H9 (cell line): Measurements from ENCODE around the gene CNNM3. TPM values are rescaled to one million over a fixed set of nuclear protein-coding genes. Genes with fewer than 3 reads are reported as not detected.

Source experiments
- DNase-seq: peaks from one replicate; pipeline ENCODE4 v3.0.0-alpha.2; 2017
- H2AFZ ChIP-seq: one replicate; pipeline ENCODE4 v1.6.1; 2013; ENCODE audit warnings: mild to moderate bottlenecking, low read length, control low read depth, moderate library complexity
- H2AK5ac ChIP-seq: 2 replicates; pipeline ENCODE4 v1.6.1; 2013; ENCODE audit warnings: low read length, control low read depth, mixed read lengths; ENCODE audit not compliant: insufficient read length
- H2BK120ac ChIP-seq: one replicate; pipeline ENCODE4 v1.6.1; 2013; ENCODE audit warnings: low read depth, mild to moderate bottlenecking, low read length, control low read depth, inconsistent platforms; ENCODE audit not compliant: poor library complexity, severe bottlenecking
- H2BK12ac ChIP-seq: 2 replicates; pipeline ENCODE4 v1.6.1; 2013; ENCODE audit warnings: low read length, control low read depth, mixed read lengths, low read depth; ENCODE audit not compliant: insufficient read length
- H2BK15ac ChIP-seq: 2 replicates; pipeline ENCODE4 v1.6.1; 2013; ENCODE audit warnings: low read depth, low read length, control low read depth
- H2BK20ac ChIP-seq: one replicate; pipeline ENCODE4 v1.6.1; 2013; ENCODE audit warnings: low read depth, mild to moderate bottlenecking, low read length, control low read depth, inconsistent platforms; ENCODE audit not compliant: poor library complexity, severe bottlenecking
- H2BK5ac ChIP-seq: 2 replicates; pipeline ENCODE4 v1.6.1; 2013; ENCODE audit warnings: low read length, control low read depth, mixed read lengths; ENCODE audit not compliant: insufficient read length
- H3K14ac ChIP-seq: 2 replicates; pipeline ENCODE4 v1.6.1; 2013; ENCODE audit warnings: low read length, control low read depth; ENCODE audit not compliant: insufficient read depth
- H3K18ac ChIP-seq: 2 replicates; pipeline ENCODE4 v1.6.1; 2013; ENCODE audit warnings: low read depth, mild to moderate bottlenecking, mixed read lengths, low read length, control low read depth; ENCODE audit not compliant: insufficient read length
- H3K23ac ChIP-seq: 2 replicates; pipeline ENCODE4 v1.6.1; 2013; ENCODE audit warnings: low read length, control low read depth, mixed read lengths, low read depth; ENCODE audit not compliant: insufficient read length
- H3K23me2 ChIP-seq: 2 replicates; pipeline ENCODE4 v1.6.1; 2013; ENCODE audit warnings: low read depth, mild to moderate bottlenecking, mixed read lengths, low read length, control low read depth; ENCODE audit not compliant: insufficient read length, poor library complexity, severe bottlenecking
- H3K27ac ChIP-seq: 2 replicates; pipeline ENCODE4 v1.5.1; 2013; ENCODE audit warnings: low read length, control low read depth, mixed read lengths, low read depth; ENCODE audit not compliant: insufficient read length
- H3K27me3 ChIP-seq: 2 replicates; pipeline ENCODE4 v1.6.1; 2013; ENCODE audit warnings: low read length, control low read depth, inconsistent platforms; ENCODE audit not compliant: insufficient read depth
- H3K4ac ChIP-seq: 2 replicates; pipeline ENCODE4 v1.6.1; 2013; ENCODE audit warnings: low read depth, mild to moderate bottlenecking, control low read depth, inconsistent platforms, low read length, moderate library complexity
- H3K4me1 ChIP-seq: 2 replicates; pipeline ENCODE4 v1.6.1; 2013; ENCODE audit warnings: low read length, control low read depth, inconsistent platforms; ENCODE audit not compliant: insufficient read depth
- H3K4me2 ChIP-seq: 2 replicates; pipeline ENCODE4 v1.6.1; 2013; ENCODE audit warnings: low read length, control low read depth, mixed read lengths; ENCODE audit not compliant: insufficient read length, insufficient read depth
- H3K56ac ChIP-seq: 2 replicates; pipeline ENCODE4 v1.6.1; 2013; ENCODE audit warnings: low read depth, mild to moderate bottlenecking, mixed read lengths, low read length, control low read depth; ENCODE audit not compliant: insufficient read length
- H3K79me1 ChIP-seq: 2 replicates; pipeline ENCODE4 v1.6.1; 2013; ENCODE audit warnings: low read depth, mild to moderate bottlenecking, moderate library complexity, low read length, control low read depth, inconsistent platforms; ENCODE audit not compliant: insufficient read depth, poor library complexity, severe bottlenecking
- H3K79me2 ChIP-seq: 2 replicates; pipeline ENCODE4 v1.6.1; 2013; ENCODE audit warnings: low read length, control low read depth, inconsistent platforms; ENCODE audit not compliant: insufficient read depth
- H3K9ac ChIP-seq: 2 replicates; pipeline ENCODE4 v1.6.1; 2013; ENCODE audit warnings: low read length, control low read depth, mixed read lengths; ENCODE audit not compliant: insufficient read length; ENCODE audit errors: extremely low read depth
- H3K9me3 ChIP-seq: one replicate; pipeline ENCODE4 v1.6.1; 2013; ENCODE audit warnings: low read depth, low read length, inconsistent platforms; ENCODE audit not compliant: control insufficient read depth
- H3T11ph ChIP-seq: one replicate; pipeline ENCODE4 v1.6.1; 2013; ENCODE audit warnings: mild to moderate bottlenecking, low read length, control low read depth, inconsistent platforms
- H4K20me1 ChIP-seq: one replicate; pipeline ENCODE4 v1.6.1; 2013; ENCODE audit not compliant: control insufficient read depth, insufficient read length, insufficient read depth
- H4K5ac ChIP-seq: 2 replicates; pipeline ENCODE4 v1.6.1; 2013; ENCODE audit warnings: low read depth, mild to moderate bottlenecking, mixed read lengths, low read length, control low read depth; ENCODE audit not compliant: insufficient read length
- H4K8ac ChIP-seq: replicated peaks from 2 replicates; pipeline ENCODE4 v1.6.1; 2013; ENCODE audit warnings: low read length, control low read depth, mixed read lengths, low read depth; ENCODE audit not compliant: insufficient read length
- H4K91ac ChIP-seq: 2 replicates; pipeline ENCODE4 v1.6.1; 2013; ENCODE audit warnings: low read depth, mild to moderate bottlenecking, moderate library complexity, mixed read lengths, low read length, control low read depth; ENCODE audit not compliant: insufficient read length
- H3K27ac Mint-ChIP-seq, 3 experiments: 2 replicates in 2 of 3; 3 replicates in 1 of 3; pipeline ENCODE4 v1.8.0; 2020 to 2021; ENCODE audit warnings: mixed read lengths in 3 of 3, mild to moderate bottlenecking in 1 of 3, moderate library complexity in 1 of 3
- H3K27me3 Mint-ChIP-seq: 2 replicates; pipeline ENCODE4 v1.8.0; 2021; ENCODE audit warnings: low read depth, mild to moderate bottlenecking, moderate library complexity, mixed read lengths
- H3K36me3 Mint-ChIP-seq, 3 experiments: 2 replicates in 2 of 3; 3 replicates in 1 of 3; pipeline ENCODE4 v1.8.0; 2020 to 2021; ENCODE audit warnings: low read depth in 3 of 3, mixed read lengths in 3 of 3; ENCODE audit not compliant: insufficient read depth in 1 of 3
- H3K4me1 Mint-ChIP-seq, 2 experiments: 2 replicates each; pipeline ENCODE4 v1.8.0; 2020; ENCODE audit warnings: mixed read lengths in 2 of 2
- H3K4me3 Mint-ChIP-seq, 2 experiments: 2 replicates in 1 of 2; 3 replicates in 1 of 2; pipeline ENCODE4 v1.8.0; 2020 to 2021; ENCODE audit warnings: mild to moderate bottlenecking in 2 of 2, mixed read lengths in 2 of 2, moderate library complexity in 1 of 2
- H3K9me3 Mint-ChIP-seq, 2 experiments: 2 replicates in 1 of 2; 3 replicates in 1 of 2; pipeline ENCODE4 v1.8.0; 2020; ENCODE audit warnings: mild to moderate bottlenecking in 2 of 2, mixed read lengths in 2 of 2, moderate library complexity in 1 of 2
- WGBS: extraction: QIAGEN DNeasy Blood & Tissue Kit; methylation state at CpG from one replicate; pipeline ENCODE4 v1.1.7; 2013; ENCODE audit warnings: missing lambda C conversion rate, low lambda C conversion rate, mixed read lengths; ENCODE audit not compliant: insufficient read length; ENCODE audit errors: extremely low coverage; 5-methylcytosine and 5-hydroxymethylcytosine counted together
- total RNA-seq: library from RNA; stranded (reverse); gene quantifications from 2 replicates; pipeline ENCODE4 v1.2.1, GENCODE V29; 2021
- TF ChIP-seq, protein P1 (sequence below): fragments of 200-600 bp; sonication (generic); conservative IDR thresholded peaks from 3 replicates; pipeline ENCODE4 v1.8.0; 2021; ENCODE audit warnings: antibody characterized with exemption, mild to moderate bottlenecking

Gene CNNM3
- total RNA-seq, 1 experiment from 2014 or later, result 25.0 TPM

DNA sequence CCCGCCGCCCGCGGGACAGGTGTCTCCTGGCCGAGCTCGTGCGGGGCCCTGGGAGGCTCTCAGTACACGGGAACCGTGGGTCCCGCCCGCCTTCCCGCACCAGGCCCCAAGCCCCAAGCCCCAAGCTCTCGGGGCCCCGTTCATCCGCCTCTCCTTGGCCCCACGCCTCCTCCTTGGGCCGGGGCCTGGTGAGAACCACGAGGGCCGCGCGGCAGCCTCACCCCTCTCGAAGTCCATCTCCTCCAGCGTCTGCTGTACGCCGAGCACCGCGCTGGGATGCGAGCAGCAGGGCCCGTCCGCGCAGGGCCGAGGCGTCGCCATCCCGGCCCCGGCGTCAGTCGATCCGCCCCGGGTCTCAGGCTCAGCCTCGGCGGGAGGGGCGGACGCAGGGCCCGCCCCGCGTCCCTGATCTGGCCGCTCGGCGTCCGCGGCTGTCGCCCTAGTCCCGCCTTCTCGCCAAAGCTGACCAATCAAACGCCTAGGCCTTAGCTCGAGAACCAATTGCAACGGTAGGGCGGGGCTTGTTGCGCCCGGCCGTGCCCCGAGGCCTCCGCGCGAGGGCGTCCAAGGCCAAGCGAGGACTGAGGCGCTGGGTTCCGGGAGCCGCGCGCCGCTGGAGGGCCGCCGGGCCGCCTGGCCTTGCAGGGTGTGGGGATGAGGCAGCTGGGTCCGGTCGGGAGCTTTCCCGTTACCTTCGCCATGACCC, 41.8 kb downstream of the CNNM3 start, which contains the start of gene ANKRD39:
TSS of gene ANKRD39 (minus strand) at position 350 of the 706 bp plus-strand sequence. CDS start at position 321, 29 bp downstream.
- H3K27ac ChIP-seq, result no peak within 1 kb of the TSS
- H2BK20ac ChIP-seq, result no peak within 1 kb of the TSS
- H3K27me3 Mint-ChIP-seq, result no peaks in the 10 kb centered on the region; the same call in 1 of the 2 replicates
- TF ChIP-seq, protein P1, sequence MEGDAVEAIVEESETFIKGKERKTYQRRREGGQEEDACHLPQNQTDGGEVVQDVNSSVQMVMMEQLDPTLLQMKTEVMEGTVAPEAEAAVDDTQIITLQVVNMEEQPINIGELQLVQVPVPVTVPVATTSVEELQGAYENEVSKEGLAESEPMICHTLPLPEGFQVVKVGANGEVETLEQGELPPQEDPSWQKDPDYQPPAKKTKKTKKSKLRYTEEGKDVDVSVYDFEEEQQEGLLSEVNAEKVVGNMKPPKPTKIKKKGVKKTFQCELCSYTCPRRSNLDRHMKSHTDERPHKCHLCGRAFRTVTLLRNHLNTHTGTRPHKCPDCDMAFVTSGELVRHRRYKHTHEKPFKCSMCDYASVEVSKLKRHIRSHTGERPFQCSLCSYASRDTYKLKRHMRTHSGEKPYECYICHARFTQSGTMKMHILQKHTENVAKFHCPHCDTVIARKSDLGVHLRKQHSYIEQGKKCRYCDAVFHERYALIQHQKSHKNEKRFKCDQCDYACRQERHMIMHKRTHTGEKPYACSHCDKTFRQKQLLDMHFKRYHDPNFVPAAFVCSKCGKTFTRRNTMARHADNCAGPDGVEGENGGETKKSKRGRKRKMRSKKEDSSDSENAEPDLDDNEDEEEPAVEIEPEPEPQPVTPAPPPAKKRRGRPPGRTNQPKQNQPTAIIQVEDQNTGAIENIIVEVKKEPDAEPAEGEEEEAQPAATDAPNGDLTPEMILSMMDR, result peak; percentile 82
- H3K23me2 ChIP-seq, result peaks cover 6% of the 10 kb centered on the region
- H3K79me2 ChIP-seq, result peaks cover 2% of the 10 kb centered on the region; the same call in 1 of the 2 replicates
- H4K5ac ChIP-seq, result no peak within 1 kb of the TSS
- no peak within 1 kb of the TSS for H3K56ac ChIP-seq
- no peak within 1 kb of the TSS for H2BK120ac ChIP-seq
- peaks cover 17 to 49% (median 36%) of the 10 kb centered on the region in 3 experiments for H3K36me3 Mint-ChIP-seq
- H3K4ac ChIP-seq, result no peak within 1 kb of the TSS
- no peak within 1 kb of the TSS for H4K8ac ChIP-seq
- H3K79me1 ChIP-seq, result no peaks in the 10 kb centered on the region
- no peak within 1 kb of the TSS for H3T11ph ChIP-seq
- no peak within 1 kb of the TSS for H2AK5ac ChIP-seq
- no peaks in the 10 kb centered on the region for H3K9me3 ChIP-seq
- no peak within 1 kb of the TSS; the same call in 1 of the 2 replicates for H3K14ac ChIP-seq
- H3K4me1 ChIP-seq, result no peaks in the 10 kb centered on the region; the same call in 1 of the 2 replicates
- H3K9ac ChIP-seq, result peak within 1 kb of the TSS; percentile 3
- H3K27me3 ChIP-seq, result no peaks in the 10 kb centered on the region
- H3K4me2 ChIP-seq, result peak within 1 kb of the TSS; percentile 55
- H2AFZ ChIP-seq, result no peak within 1 kb of the TSS
- no peak within 1 kb of the TSS for H4K91ac ChIP-seq
- H3K18ac ChIP-seq, result no peak within 1 kb of the TSS
- H3K4me3 Mint-ChIP-seq, result peak within 1 kb of the TSS; percentile 78 to 89
- no peak within 1 kb of the TSS for H2BK15ac ChIP-seq
- peak within 1 kb of the TSS; percentile 2 to 87 (median 70); a peak in 3 of 7 replicates for H3K27ac Mint-ChIP-seq
- H3K23ac ChIP-seq, result no peak within 1 kb of the TSS
- H4K20me1 ChIP-seq, result peaks cover 2% of the 10 kb centered on the region
- H2BK5ac ChIP-seq, result no peak within 1 kb of the TSS
- WGBS, result no CpG with 5 or more reads among the region's 81 CpGs
- no peaks in the 10 kb centered on the region for H3K9me3 Mint-ChIP-seq
- no peak within 1 kb of the TSS for H2BK12ac ChIP-seq
- H3K4me1 Mint-ChIP-seq, result peaks cover 22 to 24% of the 10 kb centered on the region in 2 experiments
- DNase-seq, result peak; percentile 97
